ENCODE measurements around the gene OXGR1. TPM values are rescaled to one million over a fixed set of nuclear protein-coding genes. Genes with fewer than 3 reads are reported as not detected.

OXGR1 gene
- total and polyA plus RNA-seq, 7 donors = 0.03 to 0.06 (median 0.05) TPM; not detected in 4

- intact Hi-C loops (cut with DNase I) = loop anchor here in 1 of 2 donors (5.0 to 10.0 kb wide), 2 partner anchors 637 to 785 kb away; no protein-coding TSS in a partner anchor
- no peaks in the 10 kb centered on the region for H3K36me3 ChIP-seq (ENCODE audit: insufficient read depth in 1 of 2, low read depth in 1 of 2)
- no peak for ATAC-seq
Measured at GRCh38 chr13:97017322-97017721, 23.0 kb upstream of the OXGR1 start.

GRCh38 chr13:97015661-97016350, 21.5 kb upstream of the OXGR1 start:
- H3K27ac ChIP-seq = no peak overlapping the region
- intact Hi-C loops (cut with DNase I) = loop anchor here in 1 of 2 donors (5.0 to 10.0 kb wide), 2 partner anchors 639 to 786 kb away; no protein-coding TSS in a partner anchor
- no peak for ATAC-seq
- no peak for DNase-seq
- H3K4me1 ChIP-seq = no peaks in the 10 kb centered on the region
- no peaks in the 10 kb centered on the region for H3K9me3 ChIP-seq
- no peak for TF ChIP-seq CTCF (IDR thresholded peaks at IDR 0.05)
- H3K36me3 ChIP-seq (ENCODE audit: insufficient read depth in 1 of 2, low read depth in 1 of 2) = no peaks in the 10 kb centered on the region
- H3K4me3 ChIP-seq = no peak overlapping the region
- H3K27me3 ChIP-seq (ENCODE audit: insufficient read depth in 3 of 3, low read length in 2 of 3) = no peaks in the 10 kb centered on the region
- WGBS, 3 donors = 66 to 77% (median 75%) methylated on average over 5 of the region's 5 CpGs

More at GRCh38 chr13:97017322-97017721, 23.0 kb upstream of the OXGR1 start:
- Histone ChIP-seq H3K27ac (no peak overlapping the region), H3K27me3 (ENCODE audit: insufficient read depth in 3 of 3, low read length in 2 of 3) (no peaks in the 10 kb centered on the region), H3K9me3 (no peaks in the 10 kb centered on the region), H3K4me1 (no peaks in the 10 kb centered on the region), H3K4me3 (no peak overlapping the region)
- TF ChIP-seq CTCF (IDR thresholded peaks at IDR 0.05) = no peak
- DNase-seq = no peak

- Histone ChIP-seq H3K4me3 (no peak overlapping the region), H3K36me3 (ENCODE audit: insufficient read depth in 1 of 2, low read depth in 1 of 2) (no peaks in the 10 kb centered on the region), H3K27me3 (ENCODE audit: insufficient read depth in 3 of 3, low read length in 2 of 3) (no peaks in the 10 kb centered on the region), H3K4me1 (no peaks in the 10 kb centered on the region), H3K9me3 (no peaks in the 10 kb centered on the region), H3K27ac (no peak overlapping the region)
- 71 to 74% (median 74%) methylated on average over 7 of the region's 7 CpGs for WGBS, 3 donors
- DNase-seq (no peak), ATAC-seq (no peak)
- intact Hi-C loops (cut with DNase I) = loop anchor here in 1 of 2 donors (10.0 kb wide), 1 partner anchor 642 kb away; no protein-coding TSS in a partner anchor
- TF ChIP-seq CTCF (IDR thresholded peaks at IDR 0.05) = no peak
Measured at GRCh38 chr13:97012251-97013048, 18.2 kb upstream of the OXGR1 start.

GRCh38 chr13:97011446-97012131, 17.3 kb upstream of the OXGR1 start:
- H3K9me3 ChIP-seq = no peaks in the 10 kb centered on the region
- TF ChIP-seq CTCF (IDR thresholded peaks at IDR 0.05) = no peak
- WGBS, 3 donors = 59 to 63% (median 61%) methylated on average over 5 of the region's 5 CpGs

More at GRCh38 chr13:97011446-97012131, 17.3 kb upstream of the OXGR1 start:
- ATAC-seq (no peak), DNase-seq (no peak)
- H3K4me1 ChIP-seq = no peaks in the 10 kb centered on the region
- no peaks in the 10 kb centered on the region for H3K36me3 ChIP-seq (ENCODE audit: insufficient read depth in 1 of 2, low read depth in 1 of 2)
- no peak overlapping the region for H3K27ac ChIP-seq
- intact Hi-C loops (cut with DNase I) = loop anchor here in 1 of 2 donors (10.0 kb wide), 1 partner anchor 643 kb away; no protein-coding TSS in a partner anchor
- H3K27me3 ChIP-seq (ENCODE audit: insufficient read depth in 3 of 3, low read length in 2 of 3) = no peaks in the 10 kb centered on the region
- H3K4me3 ChIP-seq = no peak overlapping the region

Measured in psoas muscle (tissue), 8 donors.